Pancreas (tissue), 10 donors: Measurements from ENCODE around the gene LILRA6. TPM values are rescaled to one million over a fixed set of nuclear protein-coding genes. Genes with fewer than 3 reads are reported as not detected.
A peak's percentile ranks its signal among the peaks of the same experiment; 100 is the strongest.
"Not testable (repeated sequence)": the region's sequence is repeated elsewhere in the genome, so short reads cannot be mapped to it uniquely, and the experiment has no call there.

Source experiments
- ATAC-seq, 4 donors: fragments of 200-7000 bp; cut with Tn5 transposase; one replicate each; pipeline versions ENCODE4 v1.8.0 to v1.9.1; 2020; ENCODE audit warnings: mild to moderate bottlenecking in 4 of 4, moderate library complexity in 4 of 4
- DNase-seq, 6 donors: peaks; one replicate each; pipeline ENCODE4 v3.0.0-alpha.2; 2020
- FAIRE-seq: peaks from 2 replicates; lab custom pipeline; 2012; peaks lifted over from hg19 to GRCh38; lab: Jason Lieb, UNC
- H3K27ac ChIP-seq, 4 donors: fragments of 200-600 bp; sonication (generic); 1 replicate in 3 of 4; 2 replicates in 1 of 4; pipeline versions ENCODE4 v1.5.0 to v1.8.0; 2020
- H3K27me3 ChIP-seq, 4 donors: fragments of 200-600 bp; one replicate each; pipeline ENCODE4 v1.8.0; 2021
- H3K36me3 ChIP-seq, 3 donors: fragments of 200-600 bp; sonication (generic) in 1 of 3; one replicate each; pipeline versions ENCODE4 v1.5.0 to v1.8.0; 2020 to 2021
- H3K4me1 ChIP-seq, 3 donors: fragments of 200-600 bp; one replicate each; pipeline ENCODE4 v1.8.0; 2021
- H3K4me3 ChIP-seq, 4 donors: fragments of 200-600 bp; sonication (generic) in 2 of 4; one replicate each; pipeline versions ENCODE4 v1.5.0 to v1.8.0; 2020 to 2021
- H3K9me3 ChIP-seq, 4 donors: fragments of 200-600 bp; one replicate each; pipeline ENCODE4 v1.8.0; 2021
- WGBS, 2 donors: extraction: QIAGEN DNeasy Blood & Tissue Kit; methylation state at CpG; one replicate each; pipeline ENCODE4 v1.1.7; 2013; 5-methylcytosine and 5-hydroxymethylcytosine counted together
- intact Hi-C, 3 donors: fragments of 100-400 bp; cut with DNase I; formaldehyde crosslinking; loops; one replicate each; pipeline versions ENCODE4 v1.11.1 to v1.14.2; 2022
- polyA plus RNA-seq, 2 donors: library from polyadenylated mRNA; stranded (reverse); fragments of 200-250 nt; gene quantifications; one replicate each; pipeline ENCODE4 v1.2.3, GENCODE V29; 2013
- total RNA-seq, 6 donors: library from RNA; stranded (reverse); fragmentation: NEBNext Ultra II Directional in 4 of 6; extraction: Animal tissue kit (Norgen Biotek cat#: 25700) in 4 of 6; gene quantifications; one replicate each; pipeline versions ENCODE4 v1.2.1 to v1.2.4, GENCODE V29; 2021 to 2023
- TF ChIP-seq, protein P1 (sequence below), 4 donors: fragments of 200-600 bp; sonication (generic) in 3 of 4; IDR thresholded peaks; one replicate each; pipeline versions ENCODE4 v1.5.0 to v1.8.0; 2021; ENCODE audit warnings: antibody characterized with exemption in 4 of 4
- donor health status: healthy with polysubstance abuse.
- donor health status: DM: no; HTN: no; CAD: no; lungs with moderate emphysema.
- donor health status: DM: no; HTN: no; CAD: no.
- donor health status: control.
- donor health status: control.
- donor health status: Bipolar disorder and iron deficiency.
- donor health status: DM: yes; HTN: yes; CAD: no.
- donor health status: DM: no; HTN: no; CAD: no.
- donor health status: DM: no; HTN: no; CAD: no.
- donor health status: DM: yes; HTN: yes; CAD: no.

The LILRA6 gene
- total and polyA plus RNA-seq, 8 donors, result 0.20 to 2.4 (median 0.36) TPM

GRCh38 chr19:54281007-54281728 lies 38.6 kb upstream of the LILRA6 start, which contains the start of gene LILRB2:
LILRB2 (minus strand) TSS chr19:54281110; CDS start chr19:54280496, 614 bp downstream.
- Histone ChIP-seq H3K27me3 (no peaks in the 10 kb centered on the region), H3K4me3 (peak within 1 kb of the TSS in 1 of 4 donors; percentile 18), H3K4me1 (no peaks in the 10 kb centered on the region), H3K36me3 (no peaks in the 10 kb centered on the region), H3K9me3 (no peaks in the 10 kb centered on the region), H3K27ac (no peak within 1 kb of the TSS)
- intact Hi-C loops, result no loop called here
- WGBS, 2 donors, result 40 to 55% methylated on average over 12 of the region's 12 CpGs
- FAIRE-seq (no peak), ATAC-seq (peak in 2 of 4 donors; percentile 52 to 68), DNase-seq (no peak)
- TF ChIP-seq, protein P1, sequence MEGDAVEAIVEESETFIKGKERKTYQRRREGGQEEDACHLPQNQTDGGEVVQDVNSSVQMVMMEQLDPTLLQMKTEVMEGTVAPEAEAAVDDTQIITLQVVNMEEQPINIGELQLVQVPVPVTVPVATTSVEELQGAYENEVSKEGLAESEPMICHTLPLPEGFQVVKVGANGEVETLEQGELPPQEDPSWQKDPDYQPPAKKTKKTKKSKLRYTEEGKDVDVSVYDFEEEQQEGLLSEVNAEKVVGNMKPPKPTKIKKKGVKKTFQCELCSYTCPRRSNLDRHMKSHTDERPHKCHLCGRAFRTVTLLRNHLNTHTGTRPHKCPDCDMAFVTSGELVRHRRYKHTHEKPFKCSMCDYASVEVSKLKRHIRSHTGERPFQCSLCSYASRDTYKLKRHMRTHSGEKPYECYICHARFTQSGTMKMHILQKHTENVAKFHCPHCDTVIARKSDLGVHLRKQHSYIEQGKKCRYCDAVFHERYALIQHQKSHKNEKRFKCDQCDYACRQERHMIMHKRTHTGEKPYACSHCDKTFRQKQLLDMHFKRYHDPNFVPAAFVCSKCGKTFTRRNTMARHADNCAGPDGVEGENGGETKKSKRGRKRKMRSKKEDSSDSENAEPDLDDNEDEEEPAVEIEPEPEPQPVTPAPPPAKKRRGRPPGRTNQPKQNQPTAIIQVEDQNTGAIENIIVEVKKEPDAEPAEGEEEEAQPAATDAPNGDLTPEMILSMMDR (IDR thresholded peaks at IDR 0.05), result no peak

DNA sequence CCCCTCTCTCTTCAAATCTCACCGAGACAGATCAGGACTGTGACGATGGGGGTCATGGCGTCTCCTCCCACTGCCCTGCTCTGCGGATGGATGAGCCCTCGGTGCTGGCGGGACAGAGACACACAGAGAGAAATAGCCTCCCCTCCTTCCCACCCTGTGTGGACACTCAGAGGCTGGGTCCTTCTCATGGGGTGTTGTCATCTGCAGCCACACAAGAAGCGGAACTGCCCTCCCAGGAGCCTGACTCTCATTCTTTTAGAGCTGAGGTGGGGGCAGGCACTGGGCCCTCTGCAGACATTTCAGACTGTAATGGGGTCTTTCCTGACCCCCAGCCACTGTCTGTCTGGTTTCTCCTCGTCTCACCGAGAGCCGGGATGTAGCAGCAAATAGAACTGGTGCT lies 37.9 kb upstream of the LILRA6 start:
- H3K36me3 ChIP-seq, H3K27ac ChIP-seq, intact Hi-C loops, FAIRE-seq, H3K27me3 ChIP-seq, H3K9me3 ChIP-seq, H3K4me1 ChIP-seq: not testable (repeated sequence)
- ATAC-seq, result peak in 2 of 4 donors; percentile 57 to 80
- DNase-seq, result peak in 1 of 6 donors; percentile 29
- H3K4me3 ChIP-seq, result peak overlapping the region in 1 of 4 donors; percentile 18
- 31 to 49% methylated on average over 9 to 10 of the region's 10 CpGs for WGBS, 2 donors

GRCh38 chr19:54280025-54280424 lies 37.4 kb upstream of the LILRA6 start:
- H3K4me1 ChIP-seq, intact Hi-C loops, FAIRE-seq, H3K36me3 ChIP-seq, H3K27me3 ChIP-seq, ATAC-seq, H3K27ac ChIP-seq, DNase-seq, H3K9me3 ChIP-seq: not testable (repeated sequence)
- peak overlapping the region in 1 of 4 donors; percentile 18 for H3K4me3 ChIP-seq
- WGBS, 2 donors, result 10 to 18% methylated on average over 4 of the region's 4 CpGs

DNA sequence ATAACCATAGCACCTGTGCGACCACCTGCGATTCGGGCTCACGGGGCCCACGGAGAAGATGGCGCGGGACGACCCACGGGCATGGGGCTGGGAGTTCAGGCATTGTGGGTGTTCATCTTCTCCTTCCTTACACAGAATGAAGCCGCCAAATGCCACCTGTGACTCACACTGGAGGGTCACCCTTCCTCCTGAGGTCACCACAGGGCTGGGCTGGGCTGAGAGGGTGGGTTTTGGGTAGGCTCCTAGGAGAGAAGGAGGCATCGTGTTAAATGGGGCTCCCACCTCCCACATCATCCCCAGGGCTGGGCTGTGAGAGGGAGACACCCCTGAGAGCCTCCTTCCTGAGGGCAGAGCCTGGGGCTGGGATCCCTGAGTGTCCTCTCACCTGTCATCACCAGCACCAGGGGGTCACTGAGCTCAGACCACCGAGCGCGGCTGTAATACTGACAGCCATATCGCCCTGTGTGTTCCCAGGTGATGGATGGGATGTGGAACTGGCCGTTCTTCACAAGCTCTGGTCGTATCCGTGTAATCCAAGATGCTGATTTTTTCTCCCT lies 36.9 kb upstream of the LILRA6 start:
- Histone ChIP-seq H3K4me3 (peak overlapping the region in 1 of 4 donors; percentile 18), H3K4me1 (no peaks in the 10 kb centered on the region), H3K27ac (no peak overlapping the region), H3K27me3 (no peaks in the 10 kb centered on the region), H3K36me3 (no peaks in the 10 kb centered on the region), H3K9me3 (no peaks in the 10 kb centered on the region)
- intact Hi-C loops, result no loop called here
- WGBS, 2 donors, result 47 to 66% methylated on average over 18 of the region's 18 CpGs
- FAIRE-seq, result no peak
- TF ChIP-seq, protein P1 (IDR thresholded peaks at IDR 0.05), result no peak
- DNase-seq, result no peak
- no peak for ATAC-seq

DNA sequence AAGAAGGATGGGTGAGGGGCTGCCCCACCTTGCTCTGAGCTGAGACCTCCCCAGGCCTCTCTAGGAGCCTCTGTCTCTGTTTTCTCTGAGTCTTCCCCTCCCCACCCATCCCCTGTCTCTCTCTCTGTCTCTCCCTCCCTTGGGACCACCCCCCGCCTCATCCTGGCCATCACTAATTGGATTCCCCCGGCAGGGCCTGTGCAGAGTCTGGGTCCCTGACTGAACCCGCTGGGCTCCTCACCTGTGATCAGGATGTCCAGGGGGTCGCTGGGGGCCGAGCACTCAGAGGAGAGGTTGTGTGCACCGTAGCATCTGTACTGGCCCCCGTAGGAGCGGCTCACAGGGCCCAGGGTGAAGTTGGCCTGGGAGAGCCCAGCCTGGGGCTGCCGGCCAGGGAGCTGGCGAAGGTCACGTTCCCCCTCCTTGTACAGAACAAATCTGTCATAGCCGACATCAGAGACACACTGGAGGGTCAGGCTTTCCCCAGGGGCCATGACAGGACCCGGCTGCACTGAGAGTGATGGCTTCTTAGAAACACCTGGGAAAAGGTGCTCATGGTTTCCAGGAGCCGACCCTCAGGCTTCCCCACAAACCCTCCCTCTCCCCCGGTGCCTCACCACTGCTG lies 36.1 kb upstream of the LILRA6 start:
- H3K27me3 ChIP-seq, H3K4me1 ChIP-seq, H3K9me3 ChIP-seq, intact Hi-C loops, FAIRE-seq, ATAC-seq, H3K4me3 ChIP-seq, H3K36me3 ChIP-seq, H3K27ac ChIP-seq, DNase-seq: not testable (repeated sequence)
- 35 to 39% methylated on average over 15 of the region's 15 CpGs for WGBS, 2 donors

GRCh38 chr19:54278056-54278455 lies 35.5 kb upstream of the LILRA6 start:
- intact Hi-C loops, ATAC-seq, H3K4me1 ChIP-seq, H3K9me3 ChIP-seq, FAIRE-seq, H3K27ac ChIP-seq, H3K36me3 ChIP-seq, H3K4me3 ChIP-seq, H3K27me3 ChIP-seq, DNase-seq: not testable (repeated sequence)
- 42 to 53% methylated on average over 13 of the region's 13 CpGs for WGBS, 2 donors

- H3K36me3 ChIP-seq, intact Hi-C loops: not testable (repeated sequence)
- 40 to 42% methylated on average over 11 to 15 of the region's 15 CpGs for WGBS, 2 donors
Observed at GRCh38 chr19:54277111-54277615, 34.6 kb upstream of the LILRA6 start.

More at GRCh38 chr19:54277111-54277615, 34.6 kb upstream of the LILRA6 start:
- H3K27ac ChIP-seq, ATAC-seq, H3K27me3 ChIP-seq, H3K9me3 ChIP-seq, H3K4me3 ChIP-seq, FAIRE-seq, DNase-seq, H3K4me1 ChIP-seq: not testable (repeated sequence)
